GM13977 (cell line): Measurements from ENCODE around the gene SLC9B2.

ENCODE experiments used
- DNase-seq: peaks from one replicate; pipeline ENCODE4 v3.0.0; 2012; ENCODE audit warnings: low spot score
- in situ Hi-C: fragments of 300-500 bp; cut with MboI; formaldehyde crosslinking; loops from one replicate; pipeline ENCODE4 v1.12.0; 2022; ENCODE audit warnings: low sequenced_read_pairs, low pct_unique_long_range_greater_than_20kb, mixed read lengths, inconsistent platforms; ENCODE audit not compliant: unreplicated experiment
- TF ChIP-seq, protein P1 (sequence below): IDR thresholded peaks from 2 replicates; pipeline ENCODE4 v1.5.1; 2012; ENCODE audit warnings: mild to moderate bottlenecking, control low read depth; ENCODE audit not compliant: insufficient read depth; ENCODE audit errors: extremely low read depth, missing control alignments

SLC9B2 gene

GRCh38 chr4:103085555-103086196, 9.1 kb upstream of the SLC9B2 start:
- in situ Hi-C loops, result loop anchor here (10.0 kb wide), 1 partner anchor 61 kb away; no protein-coding TSS in a partner anchor
- no peak for DNase-seq
- TF ChIP-seq, protein P1, sequence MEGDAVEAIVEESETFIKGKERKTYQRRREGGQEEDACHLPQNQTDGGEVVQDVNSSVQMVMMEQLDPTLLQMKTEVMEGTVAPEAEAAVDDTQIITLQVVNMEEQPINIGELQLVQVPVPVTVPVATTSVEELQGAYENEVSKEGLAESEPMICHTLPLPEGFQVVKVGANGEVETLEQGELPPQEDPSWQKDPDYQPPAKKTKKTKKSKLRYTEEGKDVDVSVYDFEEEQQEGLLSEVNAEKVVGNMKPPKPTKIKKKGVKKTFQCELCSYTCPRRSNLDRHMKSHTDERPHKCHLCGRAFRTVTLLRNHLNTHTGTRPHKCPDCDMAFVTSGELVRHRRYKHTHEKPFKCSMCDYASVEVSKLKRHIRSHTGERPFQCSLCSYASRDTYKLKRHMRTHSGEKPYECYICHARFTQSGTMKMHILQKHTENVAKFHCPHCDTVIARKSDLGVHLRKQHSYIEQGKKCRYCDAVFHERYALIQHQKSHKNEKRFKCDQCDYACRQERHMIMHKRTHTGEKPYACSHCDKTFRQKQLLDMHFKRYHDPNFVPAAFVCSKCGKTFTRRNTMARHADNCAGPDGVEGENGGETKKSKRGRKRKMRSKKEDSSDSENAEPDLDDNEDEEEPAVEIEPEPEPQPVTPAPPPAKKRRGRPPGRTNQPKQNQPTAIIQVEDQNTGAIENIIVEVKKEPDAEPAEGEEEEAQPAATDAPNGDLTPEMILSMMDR, result no peak

GRCh38 chr4:103079621-103080020, 3.1 kb upstream of the SLC9B2 start:
- TF ChIP-seq, protein P1, result no peak
- no peak for DNase-seq
- in situ Hi-C loops, result loop anchor here (10.0 kb wide), 1 partner anchor 55 kb away; no protein-coding TSS in a partner anchor

DNA sequence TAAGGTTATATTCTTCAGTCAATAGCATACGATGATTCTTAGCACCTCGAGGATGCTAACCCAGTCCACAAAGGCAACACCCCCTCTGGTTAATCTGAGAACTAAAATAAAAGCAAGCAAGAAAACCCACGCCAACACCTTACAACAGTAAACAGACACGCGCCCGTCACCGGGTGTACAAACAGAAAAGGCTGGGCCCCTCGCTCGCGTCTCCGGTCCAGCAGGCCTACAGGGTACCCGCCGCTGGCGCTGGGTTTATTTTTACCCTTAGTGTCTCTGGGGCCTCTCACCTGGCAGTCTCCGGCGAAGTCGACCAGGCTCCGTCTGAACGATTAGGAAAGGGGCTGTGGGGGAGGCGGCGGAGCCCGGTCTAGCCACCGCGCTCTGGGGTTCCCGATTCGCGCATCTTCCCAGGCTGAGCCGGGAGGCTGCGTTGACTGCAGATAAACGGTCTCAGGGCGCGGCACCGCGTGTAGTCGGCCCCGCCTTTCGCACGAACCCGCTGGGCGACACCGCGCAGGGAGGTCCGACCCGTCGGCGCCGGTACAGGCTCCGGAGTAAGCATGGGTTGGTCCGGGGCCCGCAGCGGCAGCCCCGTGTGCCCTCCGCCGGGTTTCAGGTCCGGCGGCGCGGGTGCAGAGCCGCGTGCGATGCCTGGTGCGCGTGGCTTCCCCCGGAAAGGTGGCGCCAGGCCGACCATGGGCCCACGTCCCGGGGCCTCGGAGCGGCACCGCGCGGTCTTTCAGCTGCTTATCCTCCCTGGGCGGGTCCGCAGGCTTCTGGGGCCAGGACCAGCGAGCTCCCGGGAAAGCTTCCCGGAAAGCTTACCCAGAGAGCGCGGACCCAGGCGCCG, 441 bp downstream of the SLC9B2 start:
- in situ Hi-C loops, result no loop called here

DNA sequence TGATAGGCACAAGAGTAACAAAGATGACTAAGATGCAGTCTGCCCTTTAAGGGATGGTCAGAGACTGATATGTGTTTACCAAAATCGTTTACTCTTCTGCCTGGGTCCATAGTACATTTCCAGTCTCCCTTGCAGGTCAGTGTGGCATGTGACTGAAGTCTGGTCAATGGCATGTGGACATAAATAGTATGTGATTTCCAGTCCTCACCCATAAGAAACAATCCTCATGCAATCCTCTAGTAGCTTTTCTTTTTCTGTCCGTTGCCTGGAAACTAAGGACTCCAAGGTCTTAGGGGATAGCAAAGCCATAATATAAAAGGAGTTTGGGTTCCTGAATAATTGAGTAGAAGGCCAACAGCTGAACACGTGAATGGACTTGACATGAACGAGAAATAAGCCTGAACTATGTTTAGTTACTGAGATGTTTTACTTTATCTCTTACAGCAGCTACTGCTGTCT, 1.1 kb downstream of the SLC9B2 start:
- TF ChIP-seq, protein P1, result no peak
- in situ Hi-C loops, result no loop called here
- DNase-seq, result peak; percentile 17

More for the DNA sequence above, 441 bp downstream of the SLC9B2 start:
- peak; percentile 71 for DNase-seq
- TF ChIP-seq, protein P1, result no peak

GRCh38 chr4:103074744-103075434, 1.7 kb downstream of the SLC9B2 start:
- DNase-seq, result peak; percentile 35
- TF ChIP-seq, protein P1, result no peak
- in situ Hi-C loops, result no loop called here

GRCh38 chr4:103073792-103074438, 2.6 kb downstream of the SLC9B2 start:
- in situ Hi-C loops, result no loop called here
- no peak for DNase-seq

More at GRCh38 chr4:103073792-103074438, 2.6 kb downstream of the SLC9B2 start:
- TF ChIP-seq, protein P1, result no peak
